WTC11 (cell line): ENCODE results near the gene FOXN3.

Source experiments
- CTCF ChIP-seq: fragments of 200-600 bp; IDR thresholded peaks from 2 replicates; pipeline ENCODE4 v1.8.0; 2022; ENCODE audit warnings: antibody characterized with exemption
- E2F4 ChIP-seq: sonication (generic); formaldehyde crosslinking; IDR thresholded peaks from 2 replicates; pipeline ENCODE4 v1.8.1; 2022; ENCODE audit warnings: low read depth, mild to moderate bottlenecking, moderate library complexity, missing genetic modification reagents, borderline replicate concordance
- ELF4 ChIP-seq: sonication (generic); formaldehyde crosslinking; IDR thresholded peaks from 2 replicates; pipeline ENCODE4 v1.8.1; 2022; ENCODE audit warnings: low read depth, mild to moderate bottlenecking, moderate library complexity, missing genetic modification reagents
- MAX ChIP-seq: sonication (generic); formaldehyde crosslinking; IDR thresholded peaks from 2 replicates; pipeline ENCODE4 v1.8.0; 2022; ENCODE audit warnings: mild to moderate bottlenecking, missing genetic modification reagents
- NFATC4 ChIP-seq: fragments of 250-450 bp; sonication (Bioruptor Pico); IDR thresholded peaks from 2 replicates; pipeline ENCODE4 v1.9.0; 2021; ENCODE audit warnings: mild to moderate bottlenecking
- NFYB ChIP-seq: sonication (generic); formaldehyde crosslinking; conservative IDR thresholded peaks from 2 replicates; pipeline ENCODE4 v1.8.0; 2022; ENCODE audit warnings: low read depth, missing genetic modification reagents
- NR3C1 ChIP-seq: sonication (generic); formaldehyde crosslinking; conservative IDR thresholded peaks from 2 replicates; pipeline ENCODE4 v1.8.1; 2023; ENCODE audit warnings: low read depth, mild to moderate bottlenecking, missing genetic modification reagents
- SMAD3 ChIP-seq: sonication (generic); formaldehyde crosslinking; IDR thresholded peaks from 2 replicates; pipeline ENCODE4 v1.8.0; 2022; ENCODE audit warnings: missing genetic modification reagents, mild to moderate bottlenecking, borderline replicate concordance
- SP1 ChIP-seq: sonication (generic); formaldehyde crosslinking; conservative IDR thresholded peaks from 2 replicates; pipeline ENCODE4 v1.8.1; 2022; ENCODE audit warnings: missing genetic modification reagents
- STAT6 ChIP-seq: sonication (generic); formaldehyde crosslinking; conservative IDR thresholded peaks from 2 replicates; pipeline ENCODE4 v1.8.1; 2023; ENCODE audit warnings: mild to moderate bottlenecking, low read depth, missing genetic modification reagents, moderate library complexity
- TEAD1 ChIP-seq: sonication (generic); formaldehyde crosslinking; IDR thresholded peaks from 2 replicates; pipeline ENCODE4 v1.8.0; 2022; ENCODE audit warnings: mild to moderate bottlenecking, missing genetic modification reagents
- USF2 ChIP-seq: sonication (generic); formaldehyde crosslinking; IDR thresholded peaks from 2 replicates; pipeline ENCODE4 v1.8.1; 2023; ENCODE audit warnings: mild to moderate bottlenecking, missing genetic modification reagents, moderate library complexity
- ZNF425 ChIP-seq: fragments of 250-450 bp; sonication (Bioruptor Pico); conservative IDR thresholded peaks from 2 replicates; pipeline ENCODE4 v1.9.0; 2021; ENCODE audit warnings: mild to moderate bottlenecking

GRCh38 chr14:89155491-89155890, 261.5 kb downstream of the FOXN3 start:
- no peak for TF ChIP-seq NFYB (CRISPR knock-in tag)
- no peak for TF ChIP-seq SP1 (CRISPR knock-in tag)
- TF ChIP-seq NR3C1 (CRISPR knock-in tag), result no peak
- no peak for TF ChIP-seq E2F4 (CRISPR knock-in tag)
- no peak for TF ChIP-seq CTCF
- no peak for TF ChIP-seq USF2 (CRISPR knock-in tag)
- TF ChIP-seq ELF4, result no peak
- no peak for TF ChIP-seq NFATC4 (CRISPR knock-in tag)
- no peak for TF ChIP-seq STAT6 (CRISPR knock-in tag)
- no peak for TF ChIP-seq SMAD3 (CRISPR knock-in tag)
- no peak for TF ChIP-seq ZNF425 (CRISPR knock-in tag)
- no peak for TF ChIP-seq MAX (CRISPR knock-in tag)
- TF ChIP-seq TEAD1 (CRISPR knock-in tag), result no peak
